Activated T-cell treated with anti-CD3 and anti-CD28 coated beads, Interleukin-2, amount 50 U/mL, for 4 hours (primary cell): ENCODE data around the gene IL23R. TPM values are rescaled to one million over a fixed set of nuclear protein-coding genes. Genes with fewer than 3 reads are reported as not detected.

Source experiments
- ATAC-seq, 2 donors: fragments of 200-7000 bp; cut with Tn5 transposase; one replicate each; pipeline ENCODE4 v1.10.0; 2021
- DNase-seq: peaks from one replicate; pipeline ENCODE4 v3.0.0-alpha.2; 2020
- H3K27me3 Mint-ChIP-seq: one replicate; pipeline ENCODE4 v1.8.0; 2021; ENCODE audit warnings: low read depth, mixed read lengths
- H3K36me3 Mint-ChIP-seq: one replicate; pipeline ENCODE4 v1.8.0; 2022; ENCODE audit warnings: mixed read lengths; ENCODE audit not compliant: insufficient read depth
- H3K4me1 Mint-ChIP-seq: one replicate; pipeline ENCODE4 v1.8.0; 2021; ENCODE audit warnings: low read depth, mixed read lengths
- H3K4me3 Mint-ChIP-seq: one replicate; pipeline ENCODE4 v1.8.0; 2021; ENCODE audit warnings: mild to moderate bottlenecking, moderate library complexity, mixed read lengths
- H3K9me3 Mint-ChIP-seq: one replicate; pipeline ENCODE4 v1.8.0; 2021; ENCODE audit warnings: mixed read lengths
- total RNA-seq, 3 donors: library from RNA; stranded (reverse); gene quantifications; one replicate each; pipeline ENCODE4 v1.2.1, GENCODE V29; 2021

IL23R gene
- total RNA-seq, 3 donors from 2014 or later, result 7.5 to 14.4 (median 8.6) TPM

DNA sequence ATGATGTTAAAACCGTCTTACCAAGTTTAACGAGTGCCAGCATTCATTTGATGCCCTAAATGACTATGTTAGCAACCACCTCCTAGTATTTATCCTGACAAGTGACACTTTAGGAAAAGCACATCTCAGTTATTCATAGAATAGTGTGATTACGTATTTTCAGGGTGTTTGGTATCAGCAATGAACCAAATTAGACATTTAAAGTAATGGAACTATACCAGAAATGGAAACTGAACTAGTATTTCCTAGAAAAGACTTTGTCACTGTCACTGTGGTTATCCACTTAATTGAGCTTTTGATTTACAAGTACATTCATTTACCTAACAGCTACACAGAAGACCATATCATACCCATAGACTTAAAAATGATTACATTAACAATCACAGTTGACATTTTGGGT lies 137.8 kb downstream of the IL23R start:
- Mint-ChIP-seq H3K4me3 (no peak overlapping the region), H3K9me3 (no peaks in the 10 kb centered on the region), H3K4me1 (peaks cover 13% of the 10 kb centered on the region), H3K27me3 (peaks cover 10% of the 10 kb centered on the region), H3K36me3 (no peaks in the 10 kb centered on the region)
- no peak for DNase-seq
- peak; percentile 20 to 47 for ATAC-seq

- Mint-ChIP-seq H3K4me1 (peaks cover 19% of the 10 kb centered on the region), H3K27me3 (peaks cover 12% of the 10 kb centered on the region), H3K9me3 (no peaks in the 10 kb centered on the region), H3K4me3 (peak overlapping the region; percentile 84), H3K36me3 (peaks cover 11% of the 10 kb centered on the region)
- ATAC-seq (no peak), DNase-seq (no peak)
These were observed 140.3 kb downstream of the IL23R start for GRCh38 chr1:67306547-67306946.

GRCh38 chr1:67307251-67308060 lies 141.2 kb downstream of the IL23R start, which contains the start of gene IL12RB2:
Gene IL12RB2 (plus strand): TSS chr1:67307873. CDS start chr1:67320369, 12,496 bp downstream.
- Mint-ChIP-seq H3K9me3 (no peaks in the 10 kb centered on the region), H3K27me3 (peaks cover 12% of the 10 kb centered on the region), H3K4me1 (peaks cover 28% of the 10 kb centered on the region), H3K36me3 (peaks cover 18% of the 10 kb centered on the region), H3K4me3 (peak within 1 kb of the TSS; percentile 95)
- ATAC-seq (peak; percentile 81 to 86), DNase-seq (peak; percentile 18)

DNA sequence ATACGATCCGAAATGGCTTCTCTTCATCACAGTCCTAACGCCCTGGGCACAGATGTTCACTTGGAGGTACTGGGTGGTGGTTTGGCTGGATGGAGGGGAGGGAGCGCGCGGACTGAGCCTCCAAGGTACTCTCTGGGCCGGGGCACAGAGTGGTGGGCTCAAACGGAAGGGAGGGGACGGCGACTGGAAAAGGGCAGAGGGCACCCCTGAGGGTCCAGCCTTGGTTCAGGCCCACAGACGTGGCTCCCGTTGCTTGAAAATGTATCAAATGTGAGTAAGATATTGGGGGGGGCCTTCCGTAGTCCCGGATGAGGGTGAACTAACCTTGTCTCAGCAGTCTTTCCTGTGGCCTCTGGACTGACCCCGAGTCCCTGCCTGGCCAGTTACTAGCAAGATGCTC lies 141.9 kb downstream of the IL23R start:
- Mint-ChIP-seq H3K4me3 (peak overlapping the region; percentile 95), H3K4me1 (peaks cover 35% of the 10 kb centered on the region), H3K36me3 (peaks cover 19% of the 10 kb centered on the region), H3K9me3 (no peaks in the 10 kb centered on the region), H3K27me3 (peaks cover 12% of the 10 kb centered on the region)
- DNase-seq (no peak), ATAC-seq (no peak)

Other genes with a start within 250 kb of the IL23R start
- 1 to 10 TPM; 1.2 to 2.6 (median 1.3) TPM for gene DNAI4, start 241.6 kb upstream of the IL23R start, total RNA-seq
- gene MIER1, start 241.5 kb upstream of the IL23R start, total RNA-seq, result 10 to 100 TPM; 60.5 to 70.1 (median 64.2) TPM
- 10 to 100 TPM; 17.3 to 24.5 (median 21.9) TPM for gene SLC35D1, start 112.3 kb upstream of the IL23R start, total RNA-seq
- gene C1orf141, start 31.5 kb upstream of the IL23R start, total RNA-seq, result under 1 TPM in 2 of 3 donors, not detected in 1; 0.11 to 0.25 TPM
- gene IL12RB2, start 141.4 kb downstream of the IL23R start, total RNA-seq, result 10 to 100 TPM; 75.9 to 87.4 (median 81.2) TPM